NCI-H1436 (cell line): ENCODE results near the gene GRIK3.
"Not testable (repeated sequence)": the region's sequence is repeated elsewhere in the genome, so short reads cannot be mapped to it uniquely, and the experiment has no call there.

Experiments
- DNase-seq: peaks from one replicate; lab custom pipeline; 2025; lab: John Stamatoyannopoulos, UW

The GRIK3 gene

GRCh38 chr1:36909946-36910725, 124.2 kb downstream of the GRIK3 start:
- DNase-seq: no peak

GRCh38 chr1:36909359-36909758, 125.0 kb downstream of the GRIK3 start:
- DNase-seq: not testable (repeated sequence)

- DNase-seq: no peak
Measured at GRCh38 chr1:36908096-36908495, 126.2 kb downstream of the GRIK3 start.

- DNase-seq: no peak
Measured at GRCh38 chr1:36906555-36906954, 127.8 kb downstream of the GRIK3 start.

GRCh38 chr1:36905941-36906340, 128.4 kb downstream of the GRIK3 start:
- DNase-seq: no peak

GRCh38 chr1:36900128-36900527, 134.2 kb downstream of the GRIK3 start:
- DNase-seq: no peak

GRCh38 chr1:36897813-36898212, 136.5 kb downstream of the GRIK3 start:
- not testable (repeated sequence) for DNase-seq

- no peak for DNase-seq
Measured at GRCh38 chr1:36894824-36895223, 139.5 kb downstream of the GRIK3 start.

- DNase-seq: no peak
Measured at GRCh38 chr1:36890776-36891175, 143.5 kb downstream of the GRIK3 start.

- DNase-seq: no peak
Measured at GRCh38 chr1:36889478-36890226, 144.7 kb downstream of the GRIK3 start.

GRCh38 chr1:36888811-36889477, 145.4 kb downstream of the GRIK3 start:
- no peak for DNase-seq

GRCh38 chr1:36885540-36886357, 148.6 kb downstream of the GRIK3 start:
- DNase-seq: no peak

- DNase-seq: no peak
Measured at GRCh38 chr1:36884801-36885200, 149.5 kb downstream of the GRIK3 start.

GRCh38 chr1:36884029-36884701, 150.2 kb downstream of the GRIK3 start:
- no peak for DNase-seq

- DNase-seq: no peak
Measured at GRCh38 chr1:36883315-36883949, 150.9 kb downstream of the GRIK3 start.

GRCh38 chr1:36882536-36883285, 151.6 kb downstream of the GRIK3 start:
- no peak for DNase-seq

GRCh38 chr1:36881541-36881940, 152.8 kb downstream of the GRIK3 start:
- DNase-seq: no peak

GRCh38 chr1:36881068-36881405, 153.3 kb downstream of the GRIK3 start:
- no peak for DNase-seq

- no peak for DNase-seq
Measured at GRCh38 chr1:36880155-36881067, 153.9 kb downstream of the GRIK3 start.
